HepG2 (cell line): ENCODE measurements around the gene RNFT1. TPM values are rescaled to one million over a fixed set of nuclear protein-coding genes. Genes with fewer than 3 reads are reported as not detected.

Source experiments
- ARHGAP35 ChIP-seq: sonication (generic); formaldehyde crosslinking; IDR thresholded peaks from 2 replicates; pipeline ENCODE4 v1.9.0; 2022; ENCODE audit warnings: mild to moderate bottlenecking, inconsistent platforms, moderate library complexity, missing genetic modification reagents, borderline replicate concordance
- FOSL2 ChIP-seq: sonication (generic); formaldehyde crosslinking; IDR thresholded peaks from 2 replicates; pipeline ENCODE4 v1.4.0; 2020; ENCODE audit warnings: missing genetic modification reagents
- FOXC1 ChIP-seq: sonication (generic); formaldehyde crosslinking; IDR thresholded peaks from 2 replicates; pipeline ENCODE4 v1.8.0; 2022; ENCODE audit warnings: mild to moderate bottlenecking, missing genetic modification reagents, borderline replicate concordance
- HNF1B ChIP-seq: sonication (generic); formaldehyde crosslinking; IDR thresholded peaks from 2 replicates; pipeline ENCODE4 v1.5.1; 2020; ENCODE audit warnings: mild to moderate bottlenecking, moderate library complexity, missing genetic modification reagents
- PRDM4 ChIP-seq: sonication (generic); formaldehyde crosslinking; IDR thresholded peaks from 2 replicates; pipeline ENCODE4 v1.9.0; 2021; ENCODE audit warnings: missing genetic modification reagents, borderline replicate concordance
- SRSF4 ChIP-seq: fragments of 200-400 bp; formaldehyde crosslinking; IDR thresholded peaks from one replicate; pipeline ENCODE4 v1.6.1; 2018; ENCODE audit warnings: mild to moderate bottlenecking, low read depth, low read length, moderate library complexity; ENCODE audit not compliant: poor library complexity, severe bottlenecking
- STAG1 ChIP-seq: sonication (generic); formaldehyde crosslinking; IDR thresholded peaks from 2 replicates; pipeline ENCODE4 v1.4.0; 2020; ENCODE audit warnings: missing genetic modification reagents
- TRIM22 ChIP-seq: fragments of 450-650 bp; IDR thresholded peaks from 2 replicates; pipeline ENCODE4 v1.6.1; 2017
- ZFP36L1 ChIP-seq: sonication (generic); formaldehyde crosslinking; IDR thresholded peaks from 2 replicates; pipeline ENCODE4 v1.8.0; 2022; ENCODE audit warnings: mild to moderate bottlenecking, missing genetic modification reagents, moderate library complexity
- ZNF781 ChIP-seq: sonication (generic); formaldehyde crosslinking; IDR thresholded peaks from 2 replicates; pipeline ENCODE4 v1.5.1; 2020; ENCODE audit warnings: borderline replicate concordance, mild to moderate bottlenecking, missing genetic modification reagents; ENCODE audit errors: not compliant biosample characterization
- polyA plus RNA-seq, 8 experiments: library from polyadenylated mRNA; depleted of rRNA in 3 of 8; stranded (reverse) in 7 of 8; unstranded in 1 of 8; fragments of >200 nt; fragmentation: Illumina TruSeq in 4 of 8; extraction: Trizol in 4 of 8; gene quantifications; 2 replicates each; pipeline versions ENCODE4 v1.2.1 to v1.2.3, GENCODE V29; 2011 to 2016; ENCODE audit warnings: low read depth in 4 of 8, missing spikeins in 1 of 8, mixed read lengths in 1 of 8; ENCODE audit not compliant: insufficient read depth in 1 of 8
- total RNA-seq, 5 experiments: library from RNA; depleted of rRNA; stranded (reverse); fragments of >200 nt; fragmentation: Illumina TruSeq; extraction: Trizol; gene quantifications; 2 replicates each; pipeline ENCODE4 v1.2.3, GENCODE V29; 2016; ENCODE audit warnings: low read depth in 1 of 5
- TF ChIP-seq, protein P1 (sequence below), 2 experiments: sonication (generic) in 1 of 2; formaldehyde crosslinking in 1 of 2; IDR thresholded peaks; 2 replicates each; pipeline versions ENCODE4 v1.6.1 to v1.9.0; 2014 to 2022; ENCODE audit warnings: antibody characterized with exemption in 1 of 2, borderline replicate concordance in 1 of 2, inconsistent platforms in 1 of 2, low read depth in 1 of 2, missing genetic modification reagents in 1 of 2
- TF ChIP-seq, protein P2 (sequence below): sonication (generic); formaldehyde crosslinking; IDR thresholded peaks from 2 replicates; pipeline ENCODE4 v1.4.0; 2020; ENCODE audit warnings: missing genetic modification reagents

Gene RNFT1
- total and polyA plus RNA-seq, 2 of the 13 experiments (the other 11 are each of a cell fraction or from before 2014, with no cell fraction given): 19.1 to 22.1 TPM

DNA sequence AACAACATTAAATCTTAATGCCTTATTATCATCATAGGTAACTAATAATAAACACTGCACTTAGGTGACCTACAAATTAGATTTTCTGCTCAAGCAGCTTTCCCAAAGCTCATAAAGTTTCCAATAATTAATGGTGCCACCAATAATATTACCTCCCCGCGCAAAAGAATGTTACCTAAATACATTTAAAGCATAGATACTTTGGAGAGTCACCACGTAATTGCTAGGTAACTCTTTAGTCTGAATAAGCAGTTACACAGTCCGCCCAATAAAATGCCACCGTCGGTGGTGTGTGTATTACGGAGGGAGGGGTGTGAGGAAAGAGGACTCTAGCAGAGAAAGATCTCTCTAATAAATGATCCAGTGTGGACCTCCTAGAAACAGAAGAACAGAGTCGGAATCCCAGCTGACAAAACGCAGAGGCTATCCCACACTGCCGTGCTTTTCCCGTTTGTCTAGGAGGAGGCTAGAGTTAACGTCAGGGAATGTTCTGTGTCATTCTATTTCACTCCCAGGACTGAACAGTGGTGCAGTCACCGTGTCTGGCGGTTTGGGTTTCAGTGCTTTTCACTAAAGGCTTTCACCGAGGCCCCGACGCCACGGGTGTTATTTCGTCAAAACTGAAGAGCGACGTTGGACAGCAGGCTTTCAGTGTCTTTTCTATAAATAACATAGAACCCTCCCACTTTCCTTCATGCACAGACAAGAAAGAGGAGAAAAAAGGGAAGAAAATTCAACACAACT lies 630 bp downstream of the RNFT1 start (continued):
- no peak for TF ChIP-seq FOSL2
- no peak for TF ChIP-seq PRDM4 (CRISPR knock-in tag)
- peak; percentile 12; the same call in 1 of the 2 replicates for TF ChIP-seq STAG1
- 0 out of 2 replicates have a peak, but pooled peaks have one; percentile 21 for TF ChIP-seq ZFP36L1
- TF ChIP-seq, protein P1, sequence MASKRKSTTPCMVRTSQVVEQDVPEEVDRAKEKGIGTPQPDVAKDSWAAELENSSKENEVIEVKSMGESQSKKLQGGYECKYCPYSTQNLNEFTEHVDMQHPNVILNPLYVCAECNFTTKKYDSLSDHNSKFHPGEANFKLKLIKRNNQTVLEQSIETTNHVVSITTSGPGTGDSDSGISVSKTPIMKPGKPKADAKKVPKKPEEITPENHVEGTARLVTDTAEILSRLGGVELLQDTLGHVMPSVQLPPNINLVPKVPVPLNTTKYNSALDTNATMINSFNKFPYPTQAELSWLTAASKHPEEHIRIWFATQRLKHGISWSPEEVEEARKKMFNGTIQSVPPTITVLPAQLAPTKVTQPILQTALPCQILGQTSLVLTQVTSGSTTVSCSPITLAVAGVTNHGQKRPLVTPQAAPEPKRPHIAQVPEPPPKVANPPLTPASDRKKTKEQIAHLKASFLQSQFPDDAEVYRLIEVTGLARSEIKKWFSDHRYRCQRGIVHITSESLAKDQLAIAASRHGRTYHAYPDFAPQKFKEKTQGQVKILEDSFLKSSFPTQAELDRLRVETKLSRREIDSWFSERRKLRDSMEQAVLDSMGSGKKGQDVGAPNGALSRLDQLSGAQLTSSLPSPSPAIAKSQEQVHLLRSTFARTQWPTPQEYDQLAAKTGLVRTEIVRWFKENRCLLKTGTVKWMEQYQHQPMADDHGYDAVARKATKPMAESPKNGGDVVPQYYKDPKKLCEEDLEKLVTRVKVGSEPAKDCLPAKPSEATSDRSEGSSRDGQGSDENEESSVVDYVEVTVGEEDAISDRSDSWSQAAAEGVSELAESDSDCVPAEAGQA (IDR thresholded peaks at IDR 0.05; ENCODE audit: low read depth): no peak
- TF ChIP-seq, protein P1 (CRISPR knock-in tag; IDR thresholded peaks at IDR 0.05; ENCODE audit: borderline replicate concordance): 0 out of 2 replicates have a peak, but pooled peaks have one; percentile 11
- TF ChIP-seq ZNF781 (CRISPR knock-in tag): peak; percentile 92
- TF ChIP-seq SRSF4: no peak
- TF ChIP-seq ARHGAP35 (CRISPR knock-in tag): 0 out of 2 replicates have a peak, but pooled peaks have one; percentile 7
- TF ChIP-seq FOXC1 (CRISPR knock-in tag): no peak
- TF ChIP-seq, protein P2, sequence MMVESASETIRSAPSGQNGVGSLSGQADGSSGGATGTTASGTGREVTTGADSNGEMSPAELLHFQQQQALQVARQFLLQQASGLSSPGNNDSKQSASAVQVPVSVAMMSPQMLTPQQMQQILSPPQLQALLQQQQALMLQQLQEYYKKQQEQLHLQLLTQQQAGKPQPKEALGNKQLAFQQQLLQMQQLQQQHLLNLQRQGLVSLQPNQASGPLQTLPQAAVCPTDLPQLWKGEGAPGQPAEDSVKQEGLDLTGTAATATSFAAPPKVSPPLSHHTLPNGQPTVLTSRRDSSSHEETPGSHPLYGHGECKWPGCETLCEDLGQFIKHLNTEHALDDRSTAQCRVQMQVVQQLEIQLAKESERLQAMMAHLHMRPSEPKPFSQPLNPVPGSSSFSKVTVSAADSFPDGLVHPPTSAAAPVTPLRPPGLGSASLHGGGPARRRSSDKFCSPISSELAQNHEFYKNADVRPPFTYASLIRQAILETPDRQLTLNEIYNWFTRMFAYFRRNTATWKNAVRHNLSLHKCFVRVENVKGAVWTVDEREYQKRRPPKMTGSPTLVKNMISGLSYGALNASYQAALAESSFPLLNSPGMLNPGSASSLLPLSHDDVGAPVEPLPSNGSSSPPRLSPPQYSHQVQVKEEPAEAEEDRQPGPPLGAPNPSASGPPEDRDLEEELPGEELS: 0 out of 2 replicates have a peak, but pooled peaks have one; percentile 16
- peak; percentile 55; the same call in 1 of the 2 replicates for TF ChIP-seq HNF1B (CRISPR knock-in tag)
- TF ChIP-seq TRIM22: no peak
